ENCODE data around the gene PRR19.

PRR19 gene

GRCh38 chr19:42271861-42272534, 29.9 kb upstream of the PRR19 start:
- DNase-seq: no peak

- DNase-seq: no peak
These were observed 29.4 kb upstream of the PRR19 start for GRCh38 chr19:42272535-42272897.

- DNase-seq: no peak
These were observed 28.9 kb upstream of the PRR19 start for GRCh38 chr19:42272989-42273406.

GRCh38 chr19:42273407-42274064, 28.4 kb upstream of the PRR19 start:
- DNase-seq: no peak

GRCh38 chr19:42274065-42274682, 27.8 kb upstream of the PRR19 start:
- DNase-seq: no peak

- DNase-seq: no peak
These were observed 26.8 kb upstream of the PRR19 start for GRCh38 chr19:42275103-42275502.

- DNase-seq: no peak
These were observed 26.4 kb upstream of the PRR19 start for GRCh38 chr19:42275517-42275916.

- no peak for DNase-seq
These were observed 25.6 kb upstream of the PRR19 start for GRCh38 chr19:42276284-42276683.

- DNase-seq: peak in 1 of 5 donors; percentile 56
These were observed 25.1 kb upstream of the PRR19 start for GRCh38 chr19:42276821-42277220.

GRCh38 chr19:42277821-42278451, 24.0 kb upstream of the PRR19 start:
- no peak for DNase-seq

GRCh38 chr19:42278452-42279154, 23.3 kb upstream of the PRR19 start:
- no peak for DNase-seq

GRCh38 chr19:42279155-42279901, 22.6 kb upstream of the PRR19 start:
- DNase-seq: no peak

- peak; percentile 69 to 91 (median 81) for DNase-seq
These were observed 21.8 kb upstream of the PRR19 start for GRCh38 chr19:42279902-42280814.

- DNase-seq: no peak
These were observed 21.2 kb upstream of the PRR19 start for GRCh38 chr19:42280815-42281145.

GRCh38 chr19:42281146-42281826, 20.6 kb upstream of the PRR19 start:
- DNase-seq: peak in 1 of 5 donors; percentile 31

- no peak for DNase-seq
These were observed 19.8 kb upstream of the PRR19 start for GRCh38 chr19:42281827-42282762.

- DNase-seq: no peak
These were observed 19.1 kb upstream of the PRR19 start for GRCh38 chr19:42282819-42283187.

- DNase-seq: peak; percentile 94 to 98 (median 95)
These were observed 18.5 kb upstream of the PRR19 start for GRCh38 chr19:42283188-42284065.
